Stimulated activated CD8-positive, alpha-beta memory T cell treated with anti-CD3 and anti-CD28 coated beads, Interleukin-15, amount 100 ng/mL, for 48 hours (primary cell): ENCODE data around the gene SLC66A2.
A peak's percentile ranks its signal among the peaks of the same experiment; 100 is the strongest.

Source experiments
- DNase-seq, 2 donors: peaks; one replicate each; pipeline ENCODE4 v3.0.0-alpha.2; 2020; ENCODE audit warnings: low read depth in 2 of 2

SLC66A2 gene

GRCh38 chr18:79921984-79922965, 29.2 kb downstream of the SLC66A2 start:
- no peak for DNase-seq

DNA sequence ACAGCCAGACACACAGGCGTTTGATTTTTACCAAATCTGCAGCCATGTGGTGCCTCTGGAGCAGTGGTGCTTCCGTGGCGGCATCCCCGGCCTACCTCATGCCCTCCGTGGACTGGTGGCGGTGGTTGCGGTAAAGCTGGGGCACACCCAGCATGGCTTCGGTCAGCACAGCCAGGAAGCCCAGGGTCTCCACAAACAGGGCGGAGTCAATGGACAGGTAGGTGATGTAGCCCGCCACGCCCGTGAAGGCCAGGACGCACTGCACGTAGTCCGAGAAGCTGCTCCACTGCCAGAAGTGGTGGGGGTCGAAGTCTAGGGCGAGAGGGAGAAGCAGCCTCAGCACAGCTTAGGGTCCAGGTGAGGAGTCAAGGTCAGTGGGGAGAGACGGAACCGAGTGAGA, 32.4 kb downstream of the SLC66A2 start:
- no peak for DNase-seq

GRCh38 chr18:79918615-79919011, 32.8 kb downstream of the SLC66A2 start:
- DNase-seq = no peak

- no peak for DNase-seq
Observed at GRCh38 chr18:79917853-79918614, 33.4 kb downstream of the SLC66A2 start.

GRCh38 chr18:79917169-79917852, 34.1 kb downstream of the SLC66A2 start:
- no peak for DNase-seq

- no peak for DNase-seq
Observed at GRCh38 chr18:79916546-79917168, 34.8 kb downstream of the SLC66A2 start.

GRCh38 chr18:79916128-79916494, 35.3 kb downstream of the SLC66A2 start:
- no peak for DNase-seq

GRCh38 chr18:79915161-79916127, 36.0 kb downstream of the SLC66A2 start:
- DNase-seq = no peak

GRCh38 chr18:79914614-79915160, 36.8 kb downstream of the SLC66A2 start:
- no peak for DNase-seq

- no peak for DNase-seq
Observed at GRCh38 chr18:79912994-79913831, 38.2 kb downstream of the SLC66A2 start.

DNA sequence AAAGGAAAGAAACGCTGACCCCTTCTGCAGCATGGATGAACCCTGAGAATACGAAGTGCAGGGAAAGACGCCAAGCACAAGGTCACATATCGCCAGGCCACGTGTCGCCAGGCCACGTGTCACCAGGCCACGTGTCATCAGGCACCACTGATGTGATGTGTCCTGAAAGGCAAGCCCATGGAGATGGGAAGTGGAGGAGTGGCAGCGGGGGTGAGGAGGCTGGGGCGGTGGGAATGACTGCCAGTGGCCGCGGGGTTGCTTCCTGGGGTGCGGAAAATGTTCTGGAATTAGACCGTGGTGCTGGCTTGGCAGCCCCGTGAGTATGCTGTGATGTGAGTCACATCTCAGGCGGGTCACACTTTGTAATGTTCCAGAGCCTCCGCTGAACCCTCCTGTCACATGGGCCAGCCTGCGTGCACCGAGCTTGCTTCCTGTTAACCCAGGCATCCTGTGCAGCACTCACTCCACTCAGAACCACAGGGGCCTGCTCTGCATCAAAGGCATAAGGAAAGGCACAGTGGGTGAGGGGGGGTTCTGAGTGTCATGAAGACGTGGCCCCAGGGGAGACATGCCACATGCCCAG, 39.0 kb downstream of the SLC66A2 start:
- DNase-seq = peak; percentile 13 to 16

- no peak for DNase-seq
Observed at GRCh38 chr18:79911344-79912270, 39.8 kb downstream of the SLC66A2 start.

DNA sequence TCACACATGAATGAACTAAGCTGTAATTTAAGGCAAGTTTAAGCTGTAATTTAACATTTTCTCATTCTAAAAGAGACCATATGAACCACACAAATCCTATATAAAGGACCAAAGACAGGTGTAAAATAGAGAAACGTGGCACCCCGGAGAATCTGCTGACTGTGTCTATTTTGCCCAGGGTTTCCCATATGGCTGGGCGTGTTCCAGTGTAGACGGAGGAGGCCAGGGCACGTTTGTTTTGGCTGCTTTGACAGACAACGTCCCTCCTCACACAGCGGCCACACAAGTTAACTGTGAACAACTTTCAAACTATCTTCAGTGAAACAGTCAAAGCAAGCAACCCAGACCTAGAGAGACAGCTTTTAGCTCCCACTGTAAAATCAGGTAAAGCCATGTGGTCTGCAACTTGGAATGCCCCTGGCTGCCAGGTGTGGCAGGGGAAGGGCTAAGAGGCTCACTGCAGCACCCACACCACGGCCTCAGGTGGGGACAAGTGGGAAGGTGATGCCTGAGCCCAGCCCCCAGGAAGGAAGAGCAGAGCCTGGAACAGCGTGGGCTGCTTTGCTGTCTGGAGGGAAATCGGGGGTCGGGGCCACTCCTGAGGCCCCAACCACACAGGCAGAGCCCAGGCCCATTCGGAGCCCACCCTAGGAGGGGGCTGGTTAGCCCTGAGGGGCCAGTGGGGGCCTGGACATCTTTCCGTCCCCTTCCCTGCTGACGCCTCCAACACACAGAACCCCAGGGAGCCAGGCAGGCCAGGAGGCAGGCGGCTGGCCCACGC, 40.7 kb downstream of the SLC66A2 start:
- DNase-seq = no peak

DNA sequence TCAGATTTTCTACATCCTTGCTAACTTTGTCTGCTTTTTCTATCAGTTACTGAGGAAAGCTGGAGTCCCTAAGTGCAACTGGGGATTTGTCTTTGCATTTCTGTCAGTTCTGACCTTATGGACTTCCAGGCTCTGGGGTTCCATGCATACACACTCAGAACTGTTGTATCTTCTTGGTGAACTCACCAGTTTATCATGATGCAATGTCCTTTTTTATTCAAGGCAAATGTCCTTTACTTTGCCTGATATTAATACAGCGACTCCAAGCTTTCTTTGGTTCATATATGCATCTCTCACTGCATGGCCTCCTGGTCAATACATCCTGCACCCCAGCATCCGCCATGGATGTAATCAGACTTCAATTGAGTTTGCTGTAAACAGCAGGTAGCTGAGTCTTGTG, 44.7 kb downstream of the SLC66A2 start:
- no peak for DNase-seq

- DNase-seq = no peak
Observed at GRCh38 chr18:79905993-79906392, 45.5 kb downstream of the SLC66A2 start.

DNA sequence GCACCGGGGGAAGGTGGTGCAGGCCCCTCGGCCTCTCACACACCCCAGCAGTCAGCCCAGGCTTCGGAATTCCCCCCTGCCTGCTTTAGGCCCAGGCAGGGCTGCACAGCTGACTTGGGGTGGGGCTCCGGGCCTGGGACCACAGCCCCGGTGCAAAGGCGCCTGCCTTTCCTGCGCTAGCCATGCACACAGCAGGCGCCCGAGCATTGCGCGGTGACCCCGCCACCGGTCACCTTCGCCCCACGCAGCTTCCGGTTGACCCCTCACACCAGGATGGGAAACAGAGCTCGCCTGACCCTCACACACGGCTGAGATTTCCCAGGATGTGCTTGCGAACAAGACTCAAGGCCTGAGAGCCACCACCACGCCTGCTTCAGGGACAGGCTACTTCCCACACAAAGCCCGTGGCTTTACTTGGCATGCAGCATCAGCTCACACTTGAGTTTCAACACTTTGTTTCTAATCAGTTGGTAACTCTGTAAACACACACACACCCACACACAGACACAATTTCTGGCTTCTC, 46.0 kb downstream of the SLC66A2 start:
- no peak for DNase-seq
